Frontal cortex (tissue), 4 donors: Measurements from ENCODE around the gene RUSC1. TPM values are rescaled to one million over a fixed set of nuclear protein-coding genes. Genes with fewer than 3 reads are reported as not detected.

Experiments used
- DNase-seq, 2 donors: peaks; one replicate each; pipeline ENCODE4 v3.0.0; 2012; ENCODE audit warnings: low spot score in 2 of 2
- FAIRE-seq: peaks from 2 replicates; lab custom pipeline; 2012; peaks lifted over from hg19 to GRCh38; lab: Jason Lieb, UNC
- small RNA-seq: library from RNA; depleted of rRNA; stranded (forward); fragments of <200 nt; gene quantifications from one replicate; pipeline ENCODE3, GENCODE V24; 2014
- total RNA-seq: library from RNA; depleted of rRNA; stranded (reverse); fragments of >200 nt; gene quantifications from one replicate; pipeline ENCODE4 v1.2.3, GENCODE V29; 2014
- donor health status: control.
- donor health status: control.
- donor health status: control.

The RUSC1 gene
- total RNA-seq, 1 donor from 2014 or later, result 44.8 TPM

DNA sequence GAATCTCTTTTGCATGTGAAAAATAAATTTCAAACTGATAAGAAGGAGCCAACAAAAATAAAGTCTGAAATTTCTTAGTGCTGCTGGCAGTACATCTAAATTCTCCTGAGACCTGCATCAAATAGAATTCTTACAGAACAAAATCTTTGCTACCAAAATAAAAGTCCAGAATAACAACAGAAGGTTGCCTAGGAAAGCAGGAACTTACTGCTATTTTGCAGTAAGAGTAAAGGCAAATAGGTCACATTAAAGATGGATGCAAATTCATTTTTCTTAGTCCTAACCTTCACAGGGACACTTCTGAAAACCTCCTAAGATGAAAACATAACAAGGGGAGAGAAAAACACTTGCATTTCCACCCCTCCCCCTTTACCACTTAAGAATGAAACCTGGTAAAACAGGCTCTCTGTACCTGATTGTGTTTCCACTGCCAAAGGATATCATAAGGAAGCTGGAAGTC, 59.0 kb downstream of the RUSC1 start:
- DNase-seq, result peak in 1 of 2 donors; percentile 43
- no peak for FAIRE-seq

Small RNA genes lying within 50 kb of the gene (small RNA-seq; reads per million reads assigned to genes)
- not detected for gene RNU6-106P

Other genes with a start within 250 kb of the RUSC1 start
- gene EFNA3, start 242.1 kb upstream of the RUSC1 start, total RNA-seq, result 9.8 TPM
- 4.1 TPM for gene EFNA1, start 193.0 kb upstream of the RUSC1 start, total RNA-seq
- 4.9 TPM for gene SLC50A1, start 185.0 kb upstream of the RUSC1 start, total RNA-seq
- 15.1 TPM for gene DPM3, start 180.4 kb upstream of the RUSC1 start, total RNA-seq
- gene KRTCAP2, start 147.6 kb upstream of the RUSC1 start, total RNA-seq, result 74.6 TPM
- 21.2 TPM for gene TRIM46, start 147.0 kb upstream of the RUSC1 start, total RNA-seq
- gene THBS3, start 113.0 kb upstream of the RUSC1 start, total RNA-seq, result 7.7 TPM
- 13.9 TPM for gene MTX1, start 112.2 kb upstream of the RUSC1 start, total RNA-seq
- gene ENTREP3, start 65.4 kb upstream of the RUSC1 start, total RNA-seq, result 2.9 TPM
- gene SCAMP3, start 58.5 kb upstream of the RUSC1 start, total RNA-seq, result 19.2 TPM
- gene CLK2, start 47.4 kb upstream of the RUSC1 start, total RNA-seq, result 25.3 TPM
- gene HCN3, start 43.4 kb upstream of the RUSC1 start, total RNA-seq, result 11.8 TPM
- gene PKLR, start 19.5 kb upstream of the RUSC1 start, total RNA-seq, result not detected
- gene FDPS, start 12.0 kb upstream of the RUSC1 start, total RNA-seq, result 132 TPM
- gene ASH1L, start 241.9 kb downstream of the RUSC1 start, total RNA-seq, result 56.7 TPM